Stimulated activated CD4-positive, alpha-beta T cell treated with anti-CD3 and anti-CD28 coated beads, Interleukin-2, amount 100 ng/mL, for 4 hours (primary cell): ENCODE measurements around the gene TMEM171.

ENCODE experiments used
- DNase-seq: peaks from one replicate; pipeline ENCODE4 v3.0.0-alpha.2; 2020; ENCODE audit warnings: low read depth

The TMEM171 gene

GRCh38 chr5:73119451-73120157 is 771 bp upstream of the TMEM171 start:
- DNase-seq: no peak

GRCh38 chr5:73121119-73121463 is 716 bp downstream of the TMEM171 start:
- DNase-seq: no peak

GRCh38 chr5:73122875-73123810 is 2.8 kb downstream of the TMEM171 start:
- no peak for DNase-seq

- no peak for DNase-seq
Measured at GRCh38 chr5:73125289-73125688, 4.9 kb downstream of the TMEM171 start.

GRCh38 chr5:73126381-73126780 is 6.0 kb downstream of the TMEM171 start:
- DNase-seq: no peak

- DNase-seq: no peak
Measured at GRCh38 chr5:73126957-73127356, 6.6 kb downstream of the TMEM171 start.

- DNase-seq: no peak
Measured at GRCh38 chr5:73129143-73129542, 8.8 kb downstream of the TMEM171 start.

- DNase-seq: no peak
Measured at GRCh38 chr5:73130811-73131210, 10.4 kb downstream of the TMEM171 start.

- DNase-seq: no peak
Measured at GRCh38 chr5:73131711-73132425, 11.5 kb downstream of the TMEM171 start.

GRCh38 chr5:73132759-73133158 is 12.4 kb downstream of the TMEM171 start:
- no peak for DNase-seq

GRCh38 chr5:73135021-73135420 is 14.6 kb downstream of the TMEM171 start:
- DNase-seq: no peak

- no peak for DNase-seq
Measured at GRCh38 chr5:73135429-73136054, 15.2 kb downstream of the TMEM171 start.

- no peak for DNase-seq
Measured at GRCh38 chr5:73136055-73136562, 15.7 kb downstream of the TMEM171 start.

- DNase-seq: no peak
Measured at GRCh38 chr5:73137563-73138530, 17.5 kb downstream of the TMEM171 start.

- DNase-seq: no peak
Measured at GRCh38 chr5:73139485-73139884, 19.1 kb downstream of the TMEM171 start.

GRCh38 chr5:73140801-73141200 is 20.4 kb downstream of the TMEM171 start:
- DNase-seq: no peak

- no peak for DNase-seq
Measured at GRCh38 chr5:73142035-73142434, 21.7 kb downstream of the TMEM171 start.

- DNase-seq: no peak
Measured at GRCh38 chr5:73143716-73144115, 23.3 kb downstream of the TMEM171 start.

GRCh38 chr5:73149540-73149939 is 29.2 kb downstream of the TMEM171 start:
- no peak for DNase-seq

GRCh38 chr5:73150876-73151275 is 30.5 kb downstream of the TMEM171 start:
- no peak for DNase-seq
